ENCODE results near the gene C17orf67. TPM values are rescaled to one million over a fixed set of nuclear protein-coding genes. Genes with fewer than 3 reads are reported as not detected.

Gene C17orf67
- total and polyA plus RNA-seq, 2 of the 8 experiments (the other 6 are each of a cell fraction or from before 2014, with no cell fraction given) = 0.67 to 2.2 TPM

DNA sequence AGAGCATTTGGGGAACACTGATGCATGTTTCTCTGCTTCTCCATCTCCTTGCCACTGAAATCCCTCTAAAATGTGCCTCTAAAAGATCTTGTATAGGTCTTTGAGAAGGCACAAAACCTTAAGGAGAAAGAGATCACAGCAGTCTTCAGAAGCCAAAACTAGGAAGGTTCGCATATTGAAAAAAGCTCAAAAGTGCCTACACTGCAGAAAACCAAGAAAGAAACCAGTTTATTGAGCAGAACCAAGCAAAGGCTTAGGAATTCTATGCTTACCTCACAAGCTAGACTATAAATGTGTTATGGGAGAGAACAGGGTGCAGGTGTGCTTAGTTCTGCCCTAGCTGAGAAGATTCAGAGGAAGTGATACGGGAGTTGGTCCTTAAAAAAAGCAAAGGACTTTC lies 16.9 kb upstream of the C17orf67 start (continued):
- TF ChIP-seq CHD2 (IDR thresholded peaks at IDR 0.05; ENCODE audit: low read length) = no peak
- TF ChIP-seq SP1 (IDR thresholded peaks at IDR 0.05; ENCODE audit: low read depth, low read length) = no peak
- TF ChIP-seq FOSL1 (IDR thresholded peaks at IDR 0.05; ENCODE audit: insufficient read depth, low read depth, low read length) = no peak
- TF ChIP-seq CTBP2 (IDR thresholded peaks at IDR 0.05; ENCODE audit: borderline replicate concordance, insufficient read depth, insufficient read length, low read length) = no peak

All from H1 (cell line).